Neutrophil (primary cell): ENCODE data around the gene VPS18.
A peak's percentile ranks its signal among the peaks of the same experiment; 100 is the strongest.

Experiments
- H3K27ac ChIP-seq: fragments of 200-600 bp; sonication (generic); 2 replicates; pipeline ENCODE4 v1.5.1; 2016; ENCODE audit warnings: mild to moderate bottlenecking, moderate library complexity
- H3K27me3 ChIP-seq: fragments of 200-600 bp; sonication (generic); 2 replicates; pipeline ENCODE4 v1.6.0; 2016; ENCODE audit warnings: mild to moderate bottlenecking
- H3K36me3 ChIP-seq: fragments of 200-600 bp; sonication (generic); 2 replicates; pipeline ENCODE4 v1.5.1; 2017
- H3K4me1 ChIP-seq, 2 experiments: fragments of 200-600 bp in 1 of 2; sonication (generic) in 1 of 2; 1 replicate in 1 of 2; 2 replicates in 1 of 2; pipeline versions ENCODE4 v1.5.1 to v1.6.1; 2013 to 2016; ENCODE audit warnings: low read depth in 1 of 2, low read length in 1 of 2, mild to moderate bottlenecking in 1 of 2, moderate library complexity in 1 of 2; ENCODE audit not compliant: control insufficient read depth in 1 of 2, insufficient read depth in 1 of 2
- H3K4me3 ChIP-seq, 2 experiments: fragments of 200-600 bp in 1 of 2; sonication (generic) in 1 of 2; 1 replicate in 1 of 2; 2 replicates in 1 of 2; pipeline ENCODE4 v1.5.1; 2013 to 2016; ENCODE audit warnings: low read depth in 1 of 2, low read length in 1 of 2, mild to moderate bottlenecking in 1 of 2, moderate library complexity in 1 of 2
- H3K9me3 ChIP-seq: fragments of 200-600 bp; sonication (generic); 2 replicates; pipeline ENCODE4 v1.5.1; 2016
- TF ChIP-seq, protein P1 (sequence below): fragments of 200-600 bp; sonication (generic); IDR thresholded peaks from 2 replicates; pipeline ENCODE4 v1.5.1; 2016; ENCODE audit warnings: antibody characterized with exemption

VPS18 gene

DNA sequence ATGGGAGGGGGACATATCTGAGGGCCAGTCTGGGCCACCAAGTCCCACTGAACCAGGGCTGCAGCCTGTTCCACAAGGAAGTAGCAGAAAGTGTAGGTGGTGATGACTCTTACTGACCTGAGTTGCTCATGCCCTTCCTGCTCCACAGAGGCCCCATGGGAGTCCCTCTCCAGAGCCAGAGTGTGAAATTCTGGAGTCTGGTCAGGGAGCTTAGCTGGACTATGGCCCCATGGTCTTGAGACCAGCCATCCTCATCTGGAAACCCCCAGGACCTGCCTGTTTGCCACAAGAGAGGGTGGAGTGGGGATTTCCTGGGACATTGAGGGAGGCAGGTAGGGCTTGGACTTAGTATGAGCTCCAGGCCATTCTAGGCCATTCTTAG, 47.4 kb upstream of the VPS18 start:
- Histone ChIP-seq H3K27ac (peak overlapping the region; percentile 84), H3K36me3 (no peaks in the 10 kb centered on the region), H3K4me3 (peak overlapping the region; percentile 29 to 47), H3K9me3 (no peaks in the 10 kb centered on the region), H3K27me3 (peaks cover 31% of the 10 kb centered on the region), H3K4me1 (peaks cover 44 to 48% of the 10 kb centered on the region in 2 experiments)
- TF ChIP-seq, protein P1, sequence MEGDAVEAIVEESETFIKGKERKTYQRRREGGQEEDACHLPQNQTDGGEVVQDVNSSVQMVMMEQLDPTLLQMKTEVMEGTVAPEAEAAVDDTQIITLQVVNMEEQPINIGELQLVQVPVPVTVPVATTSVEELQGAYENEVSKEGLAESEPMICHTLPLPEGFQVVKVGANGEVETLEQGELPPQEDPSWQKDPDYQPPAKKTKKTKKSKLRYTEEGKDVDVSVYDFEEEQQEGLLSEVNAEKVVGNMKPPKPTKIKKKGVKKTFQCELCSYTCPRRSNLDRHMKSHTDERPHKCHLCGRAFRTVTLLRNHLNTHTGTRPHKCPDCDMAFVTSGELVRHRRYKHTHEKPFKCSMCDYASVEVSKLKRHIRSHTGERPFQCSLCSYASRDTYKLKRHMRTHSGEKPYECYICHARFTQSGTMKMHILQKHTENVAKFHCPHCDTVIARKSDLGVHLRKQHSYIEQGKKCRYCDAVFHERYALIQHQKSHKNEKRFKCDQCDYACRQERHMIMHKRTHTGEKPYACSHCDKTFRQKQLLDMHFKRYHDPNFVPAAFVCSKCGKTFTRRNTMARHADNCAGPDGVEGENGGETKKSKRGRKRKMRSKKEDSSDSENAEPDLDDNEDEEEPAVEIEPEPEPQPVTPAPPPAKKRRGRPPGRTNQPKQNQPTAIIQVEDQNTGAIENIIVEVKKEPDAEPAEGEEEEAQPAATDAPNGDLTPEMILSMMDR = no peak

DNA sequence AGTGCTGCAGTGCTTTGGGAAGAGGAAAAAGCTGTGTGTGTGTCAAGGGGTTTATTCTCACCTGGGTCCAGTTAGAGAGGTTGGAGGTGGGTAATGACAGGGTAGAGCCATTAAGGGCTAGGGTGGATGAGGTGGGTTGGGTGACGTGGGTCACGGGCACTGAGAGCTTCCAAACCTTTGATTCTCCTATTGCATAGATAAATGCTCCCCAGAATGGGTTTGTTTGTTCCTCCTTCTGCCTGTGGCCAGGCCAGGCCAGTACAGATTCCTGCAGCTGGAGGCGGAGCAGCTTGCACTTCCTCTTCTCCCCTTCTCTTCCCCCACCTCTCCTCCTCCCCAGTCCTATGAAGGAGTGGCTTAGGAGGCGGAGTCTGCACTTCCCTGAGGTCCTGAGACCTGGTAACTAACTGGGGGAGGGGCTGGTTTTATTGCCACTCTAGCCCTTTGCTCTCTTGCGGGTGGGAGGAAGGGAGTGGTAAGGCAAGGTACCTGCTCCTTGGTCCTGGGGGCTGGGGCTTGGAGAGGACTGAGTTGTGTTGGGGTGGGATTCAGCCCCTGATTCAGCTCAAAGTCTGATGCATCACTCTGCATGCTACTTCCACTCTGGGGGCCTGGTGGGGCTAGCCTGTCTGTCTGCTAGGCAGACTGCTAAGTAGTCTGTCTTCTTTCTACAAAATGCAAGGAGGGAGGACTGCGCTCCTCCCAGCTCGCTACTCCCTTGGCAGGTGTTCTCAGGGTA, 46.9 kb upstream of the VPS18 start:
- H3K9me3 ChIP-seq = no peaks in the 10 kb centered on the region
- TF ChIP-seq, protein P1 = peak; percentile 76
- peaks cover 25% of the 10 kb centered on the region for H3K27me3 ChIP-seq
- H3K4me1 ChIP-seq = peaks cover 44 to 48% of the 10 kb centered on the region in 2 experiments
- H3K36me3 ChIP-seq = no peaks in the 10 kb centered on the region
- peak overlapping the region; percentile 84 for H3K27ac ChIP-seq
- H3K4me3 ChIP-seq = peak overlapping the region; percentile 29 to 47

DNA sequence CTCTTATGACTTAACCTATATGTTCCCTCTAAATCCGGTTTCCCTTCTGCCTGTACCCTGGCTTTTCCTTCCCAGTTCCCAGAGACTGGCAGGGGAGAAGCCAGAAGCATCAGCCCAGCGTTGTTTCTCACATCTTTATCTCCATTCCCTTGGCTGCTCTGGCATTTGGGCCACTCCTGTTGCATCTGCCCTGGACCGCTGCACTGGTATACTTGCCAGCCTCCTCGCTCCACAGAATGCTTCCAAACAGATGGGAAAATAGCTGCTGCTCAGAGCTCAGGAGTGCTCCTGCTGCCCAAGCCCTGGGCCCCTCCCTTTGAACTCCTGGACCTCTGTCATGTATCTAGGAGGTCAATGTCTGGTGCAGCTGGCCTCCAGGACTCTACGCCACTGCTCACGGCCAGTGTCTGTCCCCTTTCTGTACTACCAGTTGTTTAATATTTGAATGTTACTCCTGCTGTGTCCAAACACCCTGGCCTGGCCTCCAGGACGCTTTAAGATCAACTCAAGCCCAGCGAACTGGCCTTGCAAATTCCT, 43.6 kb upstream of the VPS18 start:
- Histone ChIP-seq H3K4me1 (peaks cover 32 to 33% of the 10 kb centered on the region in 2 experiments), H3K36me3 (peaks cover under 1% of the 10 kb centered on the region), H3K27me3 (no peaks in the 10 kb centered on the region)

DNA sequence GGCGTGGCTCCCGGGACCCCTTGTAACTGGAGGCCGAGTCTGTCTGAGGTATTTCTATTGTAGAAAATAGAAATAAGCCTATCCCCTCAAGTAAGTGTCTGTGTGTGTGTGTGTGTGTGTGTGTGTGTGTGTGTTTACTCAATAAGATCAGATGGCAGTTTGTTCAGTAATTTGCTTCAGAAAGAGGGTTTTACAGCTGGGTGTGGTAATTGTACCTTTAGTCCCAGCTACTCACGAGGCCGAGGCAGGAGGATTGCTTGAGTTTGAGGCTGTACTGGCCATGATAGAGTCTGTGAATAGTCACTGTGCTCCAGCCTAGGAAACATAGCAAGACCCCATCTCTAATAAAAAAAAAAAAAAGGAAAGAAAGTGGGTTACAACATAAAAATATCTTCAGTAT, 41.7 kb upstream of the VPS18 start:
- Histone ChIP-seq H3K4me1 (peaks cover 18 to 19% of the 10 kb centered on the region in 2 experiments), H3K4me3 (no peak overlapping the region), H3K27me3 (no peaks in the 10 kb centered on the region), H3K9me3 (no peaks in the 10 kb centered on the region), H3K36me3 (peaks cover 17% of the 10 kb centered on the region), H3K27ac (no peak overlapping the region)
- TF ChIP-seq, protein P1 = no peak

More for the DNA sequence above, 43.6 kb upstream of the VPS18 start:
- TF ChIP-seq, protein P1 = no peak
- Histone ChIP-seq H3K4me3 (no peak overlapping the region), H3K27ac (no peak overlapping the region), H3K9me3 (no peaks in the 10 kb centered on the region)

DNA sequence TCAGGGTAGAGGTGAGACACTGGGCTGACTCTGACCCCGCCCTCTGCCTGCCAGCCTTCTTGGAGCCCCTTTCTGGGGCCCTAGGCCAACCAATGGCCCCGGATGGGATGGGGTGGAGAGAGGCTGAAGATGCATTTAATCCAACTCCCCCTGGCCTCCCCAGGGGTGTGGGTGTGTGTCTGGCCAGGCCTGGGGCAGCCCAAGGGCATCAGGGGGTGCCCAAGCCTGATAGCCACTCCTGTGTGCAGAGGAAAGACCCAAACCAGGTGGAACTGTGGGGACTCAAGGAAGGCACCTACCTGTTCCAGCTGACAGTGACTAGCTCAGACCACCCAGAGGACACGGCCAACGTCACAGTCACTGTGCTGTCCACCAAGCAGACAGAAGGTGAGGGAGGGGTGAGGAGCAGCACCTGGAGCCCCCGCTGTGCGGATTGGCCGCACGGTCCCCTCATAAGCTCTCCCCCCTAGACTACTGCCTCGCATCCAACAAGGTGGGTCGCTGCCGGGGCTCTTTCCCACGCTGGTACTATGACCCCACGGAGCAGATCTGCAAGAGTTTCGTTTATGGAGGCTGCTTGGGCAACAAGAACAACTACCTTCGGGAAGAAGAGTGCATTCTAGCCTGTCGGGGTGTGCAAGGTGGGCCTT, 40.9 kb upstream of the VPS18 start:
- H3K4me3 ChIP-seq = no peak overlapping the region
- peaks cover 15 to 17% of the 10 kb centered on the region in 2 experiments for H3K4me1 ChIP-seq
- peaks cover 17% of the 10 kb centered on the region for H3K36me3 ChIP-seq
- no peaks in the 10 kb centered on the region for H3K9me3 ChIP-seq
- TF ChIP-seq, protein P1 = no peak
- H3K27me3 ChIP-seq = no peaks in the 10 kb centered on the region
- no peak overlapping the region for H3K27ac ChIP-seq
